Hematopoietic multipotent progenitor cell treated with erythropoietin and hydrocortisone succinate and interleukin-3 and kit ligand, for 4 days (in vitro differentiated cells): Measurements from ENCODE around the gene PLA2G4A.
A peak's percentile ranks its signal among the peaks of the same experiment; 100 is the strongest.

ENCODE experiments used
- DNase-seq: peaks from one replicate; pipeline ENCODE4 v3.0.0-alpha.2; 2015

The PLA2G4A gene

GRCh38 chr1:186978596-186979556 lies 150.1 kb downstream of the PLA2G4A start:
- DNase-seq = peak; percentile 39

- DNase-seq = no peak
Observed at GRCh38 chr1:186980400-186980799, 151.7 kb downstream of the PLA2G4A start.

GRCh38 chr1:186982116-186982515 lies 153.4 kb downstream of the PLA2G4A start:
- DNase-seq = no peak

GRCh38 chr1:186983327-186983726 lies 154.6 kb downstream of the PLA2G4A start:
- peak; percentile 78 for DNase-seq

GRCh38 chr1:186984959-186985358 lies 156.2 kb downstream of the PLA2G4A start:
- DNase-seq = no peak

GRCh38 chr1:186985889-186986491 lies 157.2 kb downstream of the PLA2G4A start:
- peak; percentile 83 for DNase-seq

GRCh38 chr1:186987065-186987464 lies 158.3 kb downstream of the PLA2G4A start:
- no peak for DNase-seq

GRCh38 chr1:186987769-186988168 lies 159.0 kb downstream of the PLA2G4A start:
- DNase-seq = no peak

- no peak for DNase-seq
Observed at GRCh38 chr1:186993996-186994395, 165.2 kb downstream of the PLA2G4A start.

- no peak for DNase-seq
Observed at GRCh38 chr1:186994897-186995296, 166.1 kb downstream of the PLA2G4A start.

GRCh38 chr1:186996816-186997215 lies 168.1 kb downstream of the PLA2G4A start:
- no peak for DNase-seq

GRCh38 chr1:186997877-186998276 lies 169.1 kb downstream of the PLA2G4A start:
- no peak for DNase-seq

- no peak for DNase-seq
Observed at GRCh38 chr1:186999506-186999905, 170.8 kb downstream of the PLA2G4A start.

- DNase-seq = peak; percentile 22
Observed at GRCh38 chr1:187001198-187001889, 172.6 kb downstream of the PLA2G4A start.

- DNase-seq = no peak
Observed at GRCh38 chr1:187003353-187003752, 174.6 kb downstream of the PLA2G4A start.

GRCh38 chr1:187006896-187007295 lies 178.1 kb downstream of the PLA2G4A start:
- no peak for DNase-seq

- no peak for DNase-seq
Observed at GRCh38 chr1:187009320-187009719, 180.6 kb downstream of the PLA2G4A start.

- peak; percentile 34 for DNase-seq
Observed at GRCh38 chr1:187010571-187011309, 182.0 kb downstream of the PLA2G4A start.

GRCh38 chr1:187013582-187014200 lies 184.9 kb downstream of the PLA2G4A start:
- DNase-seq = no peak

GRCh38 chr1:187018291-187018690 lies 189.5 kb downstream of the PLA2G4A start:
- no peak for DNase-seq

GRCh38 chr1:187027253-187027652 lies 198.5 kb downstream of the PLA2G4A start:
- no peak for DNase-seq

- no peak for DNase-seq
Observed at GRCh38 chr1:187032316-187032981, 203.7 kb downstream of the PLA2G4A start.
